Naive thymus-derived CD4-positive, alpha-beta T cell (primary cell): ENCODE results near the gene ITLN1. TPM values are rescaled to one million over a fixed set of nuclear protein-coding genes. Genes with fewer than 3 reads are reported as not detected.

Source experiments
- ATAC-seq: fragments of 150-1000 bp; cut with Tn5 transposase; 2 replicates; pipeline ENCODE4 v1.10.0; 2021; ENCODE audit warnings: mild to moderate bottlenecking, moderate library complexity
- CTCF ChIA-PET: fragments of 350-600 bp; sonication (Branson Sonifier 250); formaldehyde crosslinking; loops from one replicate; lab custom pipeline; 2021; ENCODE audit warnings: antibody characterized with exemption; lab: Charles Lee
- POLR2A ChIA-PET: fragments of 350-600 bp; sonication (Branson Sonifier 250); formaldehyde crosslinking; loops from one replicate; lab custom pipeline; 2021; ENCODE audit warnings: antibody characterized with exemption, inconsistent platforms; lab: Charles Lee
- DNase-seq, 9 donors: peaks; one replicate each; pipeline versions ENCODE4 v3.0.0 to v3.0.0-alpha.2; 2020 to 2022; ENCODE audit warnings: mixed read lengths in 1 of 9
- H3K27ac ChIP-seq: one replicate; pipeline ENCODE4 v1.7.0; 2013; ENCODE audit warnings: mild to moderate bottlenecking, low read depth, low read length, moderate library complexity
- H3K27me3 ChIP-seq, 2 donors: one replicate each; pipeline ENCODE4 v1.7.0; 2013; ENCODE audit warnings: low read length in 2 of 2, mild to moderate bottlenecking in 2 of 2, moderate library complexity in 2 of 2; ENCODE audit not compliant: control insufficient read depth in 2 of 2, insufficient read depth in 2 of 2
- H3K36me3 ChIP-seq, 3 experiments: 1 replicate in 2 of 3; 2 replicates in 1 of 3; pipeline ENCODE4 v1.7.0; 2013; ENCODE audit warnings: low read length in 3 of 3, mild to moderate bottlenecking in 3 of 3, moderate library complexity in 1 of 3; ENCODE audit not compliant: insufficient read depth in 3 of 3, control insufficient read depth in 2 of 3
- H3K4me1 ChIP-seq, 2 donors: one replicate each; pipeline ENCODE4 v1.7.0; 2013; ENCODE audit warnings: low read length in 2 of 2, mild to moderate bottlenecking in 2 of 2, moderate library complexity in 1 of 2; ENCODE audit not compliant: control insufficient read depth in 2 of 2, insufficient read depth in 2 of 2
- H3K4me3 ChIP-seq: 2 replicates; pipeline ENCODE4 v1.7.0; 2013; ENCODE audit warnings: mild to moderate bottlenecking, low read length
- H3K9me3 ChIP-seq, 3 experiments: 1 replicate in 2 of 3; 2 replicates in 1 of 3; pipeline ENCODE4 v1.7.0; 2013; ENCODE audit warnings: low read length in 3 of 3; ENCODE audit not compliant: control insufficient read depth in 2 of 3
- H3K27ac Mint-ChIP-seq, 9 donors: one replicate each; pipeline ENCODE4 v1.8.0; 2020 to 2022; ENCODE audit warnings: mixed read lengths in 9 of 9, mild to moderate bottlenecking in 8 of 9, moderate library complexity in 5 of 9, inconsistent platforms in 2 of 9
- H3K27me3 Mint-ChIP-seq, 5 donors: one replicate each; pipeline ENCODE4 v1.8.0; 2021 to 2022; ENCODE audit warnings: mixed read lengths in 5 of 5, mild to moderate bottlenecking in 1 of 5
- H3K36me3 Mint-ChIP-seq, 5 donors: one replicate each; pipeline ENCODE4 v1.8.0; 2020 to 2022; ENCODE audit warnings: mixed read lengths in 5 of 5, mild to moderate bottlenecking in 3 of 5, inconsistent platforms in 1 of 5
- H3K4me1 Mint-ChIP-seq, 7 donors: one replicate each; pipeline ENCODE4 v1.8.0; 2020 to 2022; ENCODE audit warnings: mixed read lengths in 7 of 7, mild to moderate bottlenecking in 3 of 7, inconsistent platforms in 1 of 7
- H3K4me3 Mint-ChIP-seq, 10 donors: one replicate each; pipeline ENCODE4 v1.8.0; 2020 to 2022; ENCODE audit warnings: mild to moderate bottlenecking in 10 of 10, mixed read lengths in 10 of 10, moderate library complexity in 6 of 10, inconsistent platforms in 2 of 10
- H3K9me3 Mint-ChIP-seq, 11 donors: one replicate each; pipeline ENCODE4 v1.8.0; 2020 to 2022; ENCODE audit warnings: mixed read lengths in 11 of 11, mild to moderate bottlenecking in 4 of 11, inconsistent platforms in 1 of 11, moderate library complexity in 1 of 11
- intact Hi-C, 2 donors: fragments of 100-400 bp; cut with micrococcal nuclease; formaldehyde crosslinking; loops; one replicate each; pipeline ENCODE4 v1.15.1; 2023
- polyA plus RNA-seq, 2 donors: library from polyadenylated mRNA; unstranded; fragments of 300-500 nt; fragmentation: Illumina TruSeq; gene quantifications; one replicate each; pipeline ENCODE4 v1.2.3, GENCODE V29; 2021
- total RNA-seq, 6 experiments: library from RNA in 5 of 6; stranded (reverse) in 5 of 6; gene quantifications; 1 replicate in 5 of 6; 2 replicates in 1 of 6; pipeline ENCODE4 v1.2.3 and lab custom pipeline; 2021 to 2026

ITLN1 gene
- total and polyA plus RNA-seq, 7 experiments from 2014 or later: 0.88 TPM; not detected in 6

GRCh38 chr1:160911925-160912324 is 26.9 kb upstream of the ITLN1 start:
- CTCF ChIA-PET: interaction anchor here (0.6 kb wide), 1 partner anchor 70 kb away, joined by 5 read pairs; no protein-coding TSS in a partner anchor
- Mint-ChIP-seq H3K27me3 (peaks cover 0 to 20% (median 0%) of the 10 kb centered on the region in 5 donors), H3K4me1 (no peaks in the 10 kb centered on the region), H3K27ac (no peak overlapping the region), H3K9me3 (peaks cover 0 to 2% (median 0%) of the 10 kb centered on the region in 11 donors), H3K36me3 (no peaks in the 10 kb centered on the region), H3K4me3 (no peak overlapping the region)
- intact Hi-C loops: no loop called here
- H3K9me3 ChIP-seq: no peaks in the 10 kb centered on the region
- H3K27me3 ChIP-seq: no peaks in the 10 kb centered on the region
- no peaks in the 10 kb centered on the region for H3K4me1 ChIP-seq
- H3K27ac ChIP-seq: no peak overlapping the region
- no peaks in the 10 kb centered on the region for H3K36me3 ChIP-seq
- no peak overlapping the region for H3K4me3 ChIP-seq
- ATAC-seq (no peak), DNase-seq (no peak)
- POLR2A ChIA-PET: no interaction called here

DNA sequence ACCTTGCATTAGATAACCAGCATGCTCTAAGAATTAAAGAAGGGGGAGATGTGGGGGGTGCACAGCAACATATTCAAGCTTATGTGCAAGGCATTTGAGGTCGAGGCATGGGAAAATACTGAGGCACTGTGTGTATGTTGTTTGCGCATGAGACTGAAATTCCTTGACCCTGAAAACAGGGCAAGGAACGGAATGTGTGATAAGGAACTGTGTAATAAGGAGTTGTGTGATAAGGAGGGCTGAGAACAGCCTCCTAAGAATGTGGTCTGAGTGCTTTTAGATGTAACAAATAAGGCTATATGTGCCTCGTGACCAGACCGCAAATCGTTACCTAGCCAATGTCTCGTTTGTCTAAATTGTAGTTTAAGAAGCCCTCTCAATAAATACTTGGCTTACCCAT is 26.5 kb upstream of the ITLN1 start:
- Histone ChIP-seq H3K4me1 (no peaks in the 10 kb centered on the region), H3K36me3 (no peaks in the 10 kb centered on the region), H3K27me3 (no peaks in the 10 kb centered on the region), H3K4me3 (no peak overlapping the region), H3K9me3 (no peaks in the 10 kb centered on the region), H3K27ac (no peak overlapping the region)
- POLR2A ChIA-PET: no interaction called here
- Mint-ChIP-seq H3K4me1 (no peaks in the 10 kb centered on the region), H3K9me3 (peaks cover 0 to 2% (median 0%) of the 10 kb centered on the region in 11 donors), H3K27me3 (peaks cover 0 to 15% (median 0%) of the 10 kb centered on the region in 5 donors), H3K4me3 (no peak overlapping the region), H3K27ac (no peak overlapping the region), H3K36me3 (no peaks in the 10 kb centered on the region)
- no peak for ATAC-seq
- CTCF ChIA-PET: no interaction called here
- DNase-seq: no peak
- intact Hi-C loops: no loop called here

DNA sequence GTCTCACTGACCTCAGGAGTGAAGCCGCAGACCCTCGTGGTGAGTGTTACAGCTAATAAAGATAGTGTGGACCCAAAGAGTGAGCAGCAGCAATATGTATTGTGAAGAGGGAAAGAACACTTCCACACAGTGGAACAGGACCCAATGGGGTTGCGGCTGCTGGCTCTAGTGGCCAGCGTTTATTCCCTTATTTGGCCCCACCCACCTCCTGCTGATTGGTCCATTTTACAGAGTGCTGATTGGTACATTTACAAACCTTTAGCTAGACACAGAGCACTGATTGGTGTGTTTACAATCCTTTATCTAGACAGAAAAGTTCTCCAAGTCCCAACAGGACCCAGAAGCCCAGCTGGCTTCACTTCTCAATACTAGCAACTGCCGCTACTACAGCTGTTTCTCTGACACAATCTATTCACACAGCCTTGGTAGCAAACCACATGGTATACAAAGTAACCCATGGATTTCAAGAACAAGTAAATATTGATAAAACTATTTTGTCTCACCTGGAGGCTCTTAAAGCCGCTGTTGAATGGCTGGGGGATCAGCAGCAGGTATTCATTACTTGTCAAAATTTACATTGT is 25.3 kb upstream of the ITLN1 start:
- ChIA-PET POLR2A (no interaction called here), CTCF (interaction anchor here (0.6 kb wide), 1 partner anchor 142 kb away, joined by 4 read pairs; no protein-coding TSS in a partner anchor)
- no peaks in the 10 kb centered on the region for H3K36me3 ChIP-seq
- Mint-ChIP-seq H3K4me3 (no peak overlapping the region), H3K27ac (no peak overlapping the region), H3K27me3 (peaks cover 0 to 10% (median 0%) of the 10 kb centered on the region in 5 donors), H3K36me3 (no peaks in the 10 kb centered on the region), H3K4me1 (no peaks in the 10 kb centered on the region), H3K9me3 (no peaks in the 10 kb centered on the region)
- H3K27me3 ChIP-seq: no peaks in the 10 kb centered on the region
- no peaks in the 10 kb centered on the region for H3K9me3 ChIP-seq
- no peak for DNase-seq
- H3K4me1 ChIP-seq: no peaks in the 10 kb centered on the region
- intact Hi-C loops: no loop called here
- H3K27ac ChIP-seq: no peak overlapping the region
- no peak overlapping the region for H3K4me3 ChIP-seq
- ATAC-seq: no peak

- Histone ChIP-seq H3K27me3 (no peaks in the 10 kb centered on the region), H3K9me3 (no peaks in the 10 kb centered on the region), H3K36me3 (no peaks in the 10 kb centered on the region), H3K4me1 (no peaks in the 10 kb centered on the region), H3K27ac (no peak overlapping the region), H3K4me3 (no peak overlapping the region)
- no peak for DNase-seq
- H3K9me3 Mint-ChIP-seq: no peaks in the 10 kb centered on the region
- no peaks in the 10 kb centered on the region for H3K4me1 Mint-ChIP-seq
- POLR2A ChIA-PET: no interaction called here
- no peak for ATAC-seq
- CTCF ChIA-PET: no interaction called here
- H3K27ac Mint-ChIP-seq: no peak overlapping the region
- intact Hi-C loops: no loop called here
- no peak overlapping the region for H3K4me3 Mint-ChIP-seq
- H3K36me3 Mint-ChIP-seq: no peaks in the 10 kb centered on the region
- peaks cover 0 to 11% (median 0%) of the 10 kb centered on the region in 5 donors for H3K27me3 Mint-ChIP-seq
These were observed 23.0 kb upstream of the ITLN1 start for GRCh38 chr1:160907976-160908375.

DNA sequence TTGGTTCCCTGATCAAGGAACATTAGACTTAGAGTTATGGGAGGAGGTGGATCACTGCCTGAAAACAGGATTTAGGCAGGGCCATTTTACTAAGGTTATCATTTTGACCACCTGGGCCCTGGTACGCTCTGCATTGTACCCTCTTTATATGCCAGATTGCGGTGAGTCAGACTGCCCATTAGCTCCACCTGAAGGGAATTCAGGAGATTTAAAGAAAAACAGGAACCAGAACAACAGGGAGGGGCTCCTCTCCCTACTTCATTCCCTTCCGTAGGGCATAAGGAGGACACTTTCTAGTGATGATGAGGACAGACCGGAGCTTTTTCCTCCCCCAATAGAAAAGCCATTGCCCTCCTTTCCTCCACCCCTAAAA is 20.6 kb upstream of the ITLN1 start:
- Histone ChIP-seq H3K27ac (no peak overlapping the region), H3K9me3 (no peaks in the 10 kb centered on the region), H3K4me1 (no peaks in the 10 kb centered on the region), H3K36me3 (no peaks in the 10 kb centered on the region), H3K27me3 (no peaks in the 10 kb centered on the region), H3K4me3 (no peak overlapping the region)
- ATAC-seq (no peak), DNase-seq (no peak)
- Mint-ChIP-seq H3K4me3 (no peak overlapping the region), H3K27ac (no peak overlapping the region), H3K27me3 (peaks cover 0 to 23% (median 0%) of the 10 kb centered on the region in 5 donors), H3K9me3 (peaks cover 0 to 2% (median 0%) of the 10 kb centered on the region in 11 donors), H3K4me1 (no peaks in the 10 kb centered on the region), H3K36me3 (no peaks in the 10 kb centered on the region)
- CTCF ChIA-PET: no interaction called here
- intact Hi-C loops: no loop called here
- POLR2A ChIA-PET: no interaction called here

GRCh38 chr1:160904783-160905616 is 20.0 kb upstream of the ITLN1 start:
- no peak overlapping the region for H3K4me3 Mint-ChIP-seq
- H3K36me3 Mint-ChIP-seq: no peaks in the 10 kb centered on the region
- intact Hi-C loops: no loop called here
- Histone ChIP-seq H3K4me3 (no peak overlapping the region), H3K27me3 (no peaks in the 10 kb centered on the region), H3K36me3 (no peaks in the 10 kb centered on the region), H3K9me3 (no peaks in the 10 kb centered on the region), H3K4me1 (no peaks in the 10 kb centered on the region), H3K27ac (no peak overlapping the region)
- POLR2A ChIA-PET: no interaction called here
- DNase-seq: no peak
- ATAC-seq: no peak
- no peaks in the 10 kb centered on the region for H3K4me1 Mint-ChIP-seq
- H3K27me3 Mint-ChIP-seq: peaks cover 0 to 26% (median 0%) of the 10 kb centered on the region in 5 donors
- H3K27ac Mint-ChIP-seq: no peak overlapping the region
- H3K9me3 Mint-ChIP-seq: peaks cover 0 to 3% (median 0%) of the 10 kb centered on the region in 11 donors
- CTCF ChIA-PET: no interaction called here
